ENCODE measurements around the gene TMA16. TPM values are rescaled to one million over a fixed set of nuclear protein-coding genes. Genes with fewer than 3 reads are reported as not detected.

The TMA16 gene
- total and polyA plus RNA-seq, 2 donors (not counting 3 experiments of a cell fraction or from before 2014, with no cell fraction given) = 4.2 to 42.7 TPM

- Histone ChIP-seq H3K27ac (ENCODE audit: insufficient read depth, low read depth, low read length) (no peak overlapping the region), H3K79me2 (ENCODE audit: control insufficient read depth, insufficient read depth, low read length) (no peaks in the 10 kb centered on the region), H3K4me3 (replicated peaks in 1 of 3; ENCODE audit: insufficient read depth in 1 of 3, low read depth in 1 of 3, low read length in 3 of 3) (no peak overlapping the region), H3K9me3 (replicated peaks; ENCODE audit: control insufficient read depth, insufficient read depth, low read length) (no peaks in the 10 kb centered on the region), H3K9me1 (replicated peaks; ENCODE audit: control insufficient read depth, extremely low read depth, insufficient read depth, low read length) (no peaks in the 10 kb centered on the region), H2AFZ (ENCODE audit: low read depth, low read length) (no peak overlapping the region), H3K9ac (replicated peaks; ENCODE audit: extremely low read depth, insufficient read depth, low read length) (no peak overlapping the region), H3K4me2 (ENCODE audit: insufficient read depth, low read length) (no peak overlapping the region), H4K20me1 (replicated peaks; ENCODE audit: control insufficient read depth, extremely low read depth, insufficient read depth, low read length) (no peaks in the 10 kb centered on the region), H3K36me3 (ENCODE audit: control insufficient read depth in 2 of 2, extremely low read depth in 1 of 2, insufficient read depth in 2 of 2, low read length in 2 of 2) (no peaks in the 10 kb centered on the region), H3K27me3 (ENCODE audit: control insufficient read depth in 2 of 2, insufficient read depth in 2 of 2, low read length in 2 of 2) (peaks cover 0 to 3% of the 10 kb centered on the region in 2 experiments), H3K4me1 (ENCODE audit: control insufficient read depth, extremely low read depth, insufficient read depth, low read length) (no peaks in the 10 kb centered on the region)
- intact Hi-C loops (cut with micrococcal nuclease) = no loop called here
- DNase-seq (ENCODE audit: low read depth, low spot score) (no peak), FAIRE-seq (no peak)
- BruUV-seq (replicated peaks) = no TSS peak
- dilution Hi-C loops (cut with MboI; ENCODE audit: extremely low pct_ligation_motif_present, low sequenced_read_pairs) = no loop called here
- POLR2A ChIA-PET = no interaction called here
- CTCF ChIA-PET = interaction anchor here (1.1 to 1.3 kb wide), 2 partner anchors 88 to 1265 kb away, joined by 3 to 6 read pairs; no protein-coding TSS in a partner anchor
- no peak for TF ChIP-seq CTCF (IDR thresholded peaks at IDR 0.05; ENCODE audit: extremely low read depth in 1 of 2, insufficient read depth in 1 of 2, low read depth in 1 of 2, low read length in 2 of 2)
- TF ChIP-seq JUN (IDR thresholded peaks at IDR 0.05; ENCODE audit: borderline replicate concordance, insufficient read depth, insufficient read length, low read depth) = no peak
- TF ChIP-seq MAX (IDR thresholded peaks at IDR 0.05; ENCODE audit: insufficient read depth, insufficient read length) = no peak
- no peak for TF ChIP-seq POLR2A (IDR thresholded peaks at IDR 0.05; ENCODE audit: low read depth, low read length)
- TF ChIP-seq MYC (IDR thresholded peaks at IDR 0.05; ENCODE audit: low read depth, low read length) = no peak
- no peak for TF ChIP-seq GATA2 (IDR thresholded peaks at IDR 0.05; ENCODE audit: insufficient read depth, insufficient read length, low read depth, low read length)
- no peak for TF ChIP-seq EZH2 (IDR thresholded peaks at IDR 0.05; ENCODE audit: borderline replicate concordance, low read depth, low read length, severe bottlenecking)
- no peak for TF ChIP-seq POLR2AphosphoS5 (IDR thresholded peaks at IDR 0.05; ENCODE audit: insufficient read depth, low read depth, low read length)
- TF ChIP-seq FOS (IDR thresholded peaks at IDR 0.05; ENCODE audit: borderline replicate concordance, insufficient read depth, low read length) = no peak
Measured at GRCh38 chr4:163467082-163467770, 27.3 kb upstream of the TMA16 start.

All from endothelial cell of umbilical vein (primary cell).